Hepatocyte (in vitro differentiated cells): ENCODE measurements around the gene CLDN6. TPM values are rescaled to one million over a fixed set of nuclear protein-coding genes. Genes with fewer than 3 reads are reported as not detected.

Experiments
- DNase-seq: peaks from one replicate; pipeline ENCODE4 v3.0.0-alpha.2; 2016; ENCODE audit warnings: low spot score
- H2AFZ ChIP-seq: fragments of 200-600 bp; sonication (generic); 2 replicates; pipeline ENCODE4 v1.6.0; 2016; ENCODE audit warnings: antibody characterized with exemption, mild to moderate bottlenecking
- H3K27ac ChIP-seq: fragments of 200-600 bp; sonication (generic); 2 replicates; pipeline ENCODE4 v1.5.1; 2016; ENCODE audit warnings: mild to moderate bottlenecking
- H3K27me3 ChIP-seq: fragments of 200-600 bp; sonication (generic); 2 replicates; pipeline ENCODE4 v1.6.1; 2016
- H3K36me3 ChIP-seq: fragments of 200-600 bp; sonication (generic); replicated peaks from 2 replicates; pipeline ENCODE4 v1.5.1; 2016; ENCODE audit warnings: low read depth; ENCODE audit not compliant: insufficient read depth
- H3K4me1 ChIP-seq: fragments of 200-600 bp; sonication (generic); 2 replicates; pipeline ENCODE4 v1.5.1; 2016; ENCODE audit warnings: mild to moderate bottlenecking, moderate library complexity; ENCODE audit not compliant: insufficient read depth
- H3K4me2 ChIP-seq: fragments of 200-600 bp; sonication (generic); 2 replicates; pipeline ENCODE4 v1.6.0; 2016
- H3K4me3 ChIP-seq: fragments of 200-600 bp; sonication (generic); 2 replicates; pipeline ENCODE4 v1.5.1; 2016; ENCODE audit warnings: mild to moderate bottlenecking
- H3K79me2 ChIP-seq: fragments of 200-600 bp; sonication (generic); 2 replicates; pipeline ENCODE4 v1.6.0; 2017; ENCODE audit warnings: mild to moderate bottlenecking
- H3K9me2 ChIP-seq: fragments of 200-600 bp; sonication (generic); replicated peaks from 2 replicates; pipeline ENCODE4 v1.6.0; 2017; ENCODE audit warnings: mild to moderate bottlenecking; ENCODE audit not compliant: insufficient read depth
- H3K9me3 ChIP-seq: fragments of 200-600 bp; sonication (generic); 2 replicates; pipeline ENCODE4 v1.5.1; 2016; ENCODE audit warnings: low read depth, mild to moderate bottlenecking
- H4K20me1 ChIP-seq: fragments of 200-600 bp; sonication (generic); 2 replicates; pipeline ENCODE4 v1.6.0; 2016; ENCODE audit warnings: mild to moderate bottlenecking; ENCODE audit not compliant: insufficient read depth, poor library complexity, severe bottlenecking
- CTCF ChIP-seq: fragments of 200-600 bp; sonication (generic); IDR thresholded peaks from 2 replicates; pipeline ENCODE4 v1.5.1; 2016; ENCODE audit warnings: antibody characterized with exemption, mild to moderate bottlenecking; ENCODE audit not compliant: poor library complexity
- EZH2 ChIP-seq: fragments of 200-600 bp; sonication (generic); IDR thresholded peaks from 2 replicates; pipeline ENCODE4 v1.6.1; 2016; ENCODE audit warnings: antibody characterized with exemption, mild to moderate bottlenecking, borderline replicate concordance
- EZH2phosphoT487 ChIP-seq: fragments of 200-600 bp; sonication (generic); IDR thresholded peaks from one replicate; pipeline ENCODE4 v1.6.1; 2018; ENCODE audit warnings: antibody characterized with exemption, mild to moderate bottlenecking, low read depth, moderate library complexity; ENCODE audit not compliant: unreplicated experiment, severe bottlenecking
- WGBS: methylation state at CpG from one replicate; pipeline ENCODE4 v1.1.6; 2016; ENCODE audit warnings: low lambda C conversion rate; ENCODE audit errors: missing lambda C conversion rate; 5-methylcytosine and 5-hydroxymethylcytosine counted together
- polyA plus RNA-seq: library from polyadenylated mRNA; unstranded; fragments of >200 nt; fragmentation: Nextera tagmentation; extraction: Ambion mirVana; gene quantifications from 2 replicates; pipeline ENCODE4 v1.2.1, GENCODE V29; 2016
- total RNA-seq: library from RNA; depleted of rRNA; stranded (reverse); fragments of >200 nt; gene quantifications from 2 replicates; pipeline ENCODE4 v1.2.3, GENCODE V29; 2014

CLDN6 gene
- total and polyA plus RNA-seq, 2 experiments from 2014 or later = 258 to 568 TPM

GRCh38 chr16:3051494-3051893 lies 33.5 kb upstream of the CLDN6 start:
- H3K4me2 ChIP-seq = no peak overlapping the region
- no peaks in the 10 kb centered on the region for H3K9me3 ChIP-seq
- peaks cover 5% of the 10 kb centered on the region for H3K4me1 ChIP-seq
- no peak overlapping the region for H3K4me3 ChIP-seq
- no peaks in the 10 kb centered on the region for H3K79me2 ChIP-seq
- 78% methylated on average over 9 of the region's 9 CpGs for WGBS
- H3K27ac ChIP-seq = no peak overlapping the region
- H4K20me1 ChIP-seq = no peaks in the 10 kb centered on the region
- H3K9me2 ChIP-seq = no peaks in the 10 kb centered on the region
- H3K27me3 ChIP-seq = peaks cover 42% of the 10 kb centered on the region
- H3K36me3 ChIP-seq = no peaks in the 10 kb centered on the region
- no peak for DNase-seq
- no peak for TF ChIP-seq EZH2
- TF ChIP-seq CTCF = no peak
- no peak for TF ChIP-seq EZH2phosphoT487
- H2AFZ ChIP-seq = no peak overlapping the region

GRCh38 chr16:3051009-3051408 lies 33.0 kb upstream of the CLDN6 start:
- Histone ChIP-seq H3K36me3 (no peaks in the 10 kb centered on the region), H4K20me1 (no peaks in the 10 kb centered on the region), H3K27me3 (peaks cover 47% of the 10 kb centered on the region), H2AFZ (no peak overlapping the region), H3K9me3 (no peaks in the 10 kb centered on the region), H3K27ac (no peak overlapping the region), H3K9me2 (no peaks in the 10 kb centered on the region), H3K4me2 (no peak overlapping the region), H3K4me3 (no peak overlapping the region), H3K4me1 (peaks cover 9% of the 10 kb centered on the region), H3K79me2 (no peaks in the 10 kb centered on the region)
- 60% methylated on average over 4 of the region's 4 CpGs for WGBS
- TF ChIP-seq CTCF (no peak), EZH2phosphoT487 (no peak), EZH2 (no peak)
- no peak for DNase-seq

- Histone ChIP-seq H3K4me1 (peaks cover 14% of the 10 kb centered on the region), H4K20me1 (no peaks in the 10 kb centered on the region), H3K79me2 (no peaks in the 10 kb centered on the region), H3K36me3 (no peaks in the 10 kb centered on the region), H2AFZ (no peak overlapping the region), H3K9me2 (no peaks in the 10 kb centered on the region), H3K27ac (no peak overlapping the region), H3K4me2 (no peak overlapping the region), H3K4me3 (no peak overlapping the region), H3K9me3 (no peaks in the 10 kb centered on the region), H3K27me3 (peaks cover 52% of the 10 kb centered on the region)
- WGBS = 89% methylated on average over 5 of the region's 5 CpGs
- no peak for DNase-seq
- TF ChIP-seq CTCF = no peak
These were observed 32.5 kb upstream of the CLDN6 start for GRCh38 chr16:3050487-3050886.

- H3K9me2 ChIP-seq = no peaks in the 10 kb centered on the region
- no peak overlapping the region for H3K4me3 ChIP-seq
- no peak for DNase-seq
- no peaks in the 10 kb centered on the region for H3K36me3 ChIP-seq
- TF ChIP-seq EZH2phosphoT487 (no peak), EZH2 (no peak), CTCF (no peak)
- no peak overlapping the region for H3K27ac ChIP-seq
- H3K27me3 ChIP-seq = peaks cover 57% of the 10 kb centered on the region
- 90% methylated on average over 24 of the region's 26 CpGs for WGBS
- H4K20me1 ChIP-seq = no peaks in the 10 kb centered on the region
- no peak overlapping the region for H2AFZ ChIP-seq
- peaks cover 19% of the 10 kb centered on the region for H3K4me1 ChIP-seq
- H3K79me2 ChIP-seq = no peaks in the 10 kb centered on the region
- H3K9me3 ChIP-seq = no peaks in the 10 kb centered on the region
- H3K4me2 ChIP-seq = no peak overlapping the region
These were observed 32.0 kb upstream of the CLDN6 start for GRCh38 chr16:3049921-3050481.
